ENCODE results near the gene HMGCS2.

DNA sequence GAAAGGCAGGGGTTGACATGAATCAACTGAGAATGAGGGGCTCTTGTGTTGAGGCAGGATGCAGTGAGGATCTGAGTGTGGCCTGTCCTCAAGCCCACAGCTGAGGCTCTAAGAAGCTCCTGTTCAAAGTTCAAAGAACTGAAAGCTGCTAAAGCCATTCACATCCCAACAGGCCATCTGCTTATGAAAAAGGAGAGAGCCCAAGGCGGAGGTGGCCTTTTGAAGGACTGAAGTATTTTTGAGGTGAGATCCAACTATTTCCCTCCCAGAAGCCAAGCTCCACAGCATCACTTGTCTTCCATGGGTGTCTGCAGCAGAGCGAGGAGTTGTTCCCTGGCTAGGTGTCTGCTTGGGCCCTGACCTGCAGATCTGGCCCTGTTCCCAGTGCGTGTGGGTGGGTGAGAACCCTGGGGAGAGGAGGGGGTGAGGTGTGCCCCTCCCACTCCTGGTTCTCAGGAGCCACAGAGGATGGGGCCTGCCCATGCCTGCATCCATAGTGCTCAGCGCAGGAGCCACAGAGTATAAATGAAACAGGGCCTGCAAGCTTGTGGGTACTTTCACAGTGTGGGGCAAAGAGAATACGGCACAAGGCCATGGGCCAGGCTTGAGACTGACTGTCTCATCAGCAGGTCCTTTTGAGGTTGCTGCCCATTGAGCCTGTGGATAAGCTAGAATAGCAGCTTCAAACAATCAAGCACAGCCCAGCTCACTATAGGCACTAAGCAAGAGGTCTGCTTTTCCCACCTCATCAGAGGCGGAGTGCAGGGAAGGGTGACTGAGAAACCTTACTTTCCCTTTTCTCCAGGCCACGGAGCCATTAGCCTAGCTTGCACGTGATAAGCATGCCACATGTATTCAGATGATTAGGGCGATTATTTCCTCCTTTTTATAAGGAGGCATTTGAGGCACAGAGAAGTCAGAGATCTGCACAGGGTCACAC lies 26.8 kb upstream of the HMGCS2 start:
- TF ChIP-seq, protein P1, sequence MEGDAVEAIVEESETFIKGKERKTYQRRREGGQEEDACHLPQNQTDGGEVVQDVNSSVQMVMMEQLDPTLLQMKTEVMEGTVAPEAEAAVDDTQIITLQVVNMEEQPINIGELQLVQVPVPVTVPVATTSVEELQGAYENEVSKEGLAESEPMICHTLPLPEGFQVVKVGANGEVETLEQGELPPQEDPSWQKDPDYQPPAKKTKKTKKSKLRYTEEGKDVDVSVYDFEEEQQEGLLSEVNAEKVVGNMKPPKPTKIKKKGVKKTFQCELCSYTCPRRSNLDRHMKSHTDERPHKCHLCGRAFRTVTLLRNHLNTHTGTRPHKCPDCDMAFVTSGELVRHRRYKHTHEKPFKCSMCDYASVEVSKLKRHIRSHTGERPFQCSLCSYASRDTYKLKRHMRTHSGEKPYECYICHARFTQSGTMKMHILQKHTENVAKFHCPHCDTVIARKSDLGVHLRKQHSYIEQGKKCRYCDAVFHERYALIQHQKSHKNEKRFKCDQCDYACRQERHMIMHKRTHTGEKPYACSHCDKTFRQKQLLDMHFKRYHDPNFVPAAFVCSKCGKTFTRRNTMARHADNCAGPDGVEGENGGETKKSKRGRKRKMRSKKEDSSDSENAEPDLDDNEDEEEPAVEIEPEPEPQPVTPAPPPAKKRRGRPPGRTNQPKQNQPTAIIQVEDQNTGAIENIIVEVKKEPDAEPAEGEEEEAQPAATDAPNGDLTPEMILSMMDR (IDR thresholded peaks at IDR 0.05; ENCODE audit: insufficient read depth, low read length, poor library complexity, severe bottlenecking), result no peak
- no peak for TF ChIP-seq EZH2phosphoT487 (conservative IDR thresholded peaks at IDR 0.05; ENCODE audit: low read length)
